HG02885 (cell line): ENCODE data around the gene ARSI.

Experiments used
- ATAC-seq: cut with Tn5 transposase; IDR thresholded peaks from one replicate; pipeline ENCODE4 v1.9.1; 2021; ENCODE audit warnings: mild to moderate bottlenecking; ENCODE audit not compliant: unreplicated experiment, poor library complexity

The ARSI gene

GRCh38 chr5:150272531-150272930, 30.2 kb downstream of the ARSI start:
- ATAC-seq, result no peak

- no peak for ATAC-seq
Measured at GRCh38 chr5:150271923-150272322, 30.8 kb downstream of the ARSI start.

- ATAC-seq, result no peak
Measured at GRCh38 chr5:150271296-150271692, 31.4 kb downstream of the ARSI start.

- ATAC-seq, result no peak
Measured at GRCh38 chr5:150270541-150271295, 32.0 kb downstream of the ARSI start.

- ATAC-seq, result no peak
Measured at GRCh38 chr5:150266871-150267291, 35.8 kb downstream of the ARSI start.

GRCh38 chr5:150265870-150266383, 36.8 kb downstream of the ARSI start:
- ATAC-seq, result no peak

GRCh38 chr5:150264667-150265603, 37.8 kb downstream of the ARSI start:
- no peak for ATAC-seq

GRCh38 chr5:150263801-150264621, 38.7 kb downstream of the ARSI start:
- ATAC-seq, result no peak

GRCh38 chr5:150263375-150263775, 39.3 kb downstream of the ARSI start:
- ATAC-seq, result no peak

- ATAC-seq, result no peak
Measured at GRCh38 chr5:150262502-150262901, 40.2 kb downstream of the ARSI start.

GRCh38 chr5:150261231-150261630, 41.5 kb downstream of the ARSI start:
- no peak for ATAC-seq

GRCh38 chr5:150258130-150258529, 44.6 kb downstream of the ARSI start:
- peak; percentile 60 for ATAC-seq

- ATAC-seq, result no peak
Measured at GRCh38 chr5:150257424-150257823, 45.3 kb downstream of the ARSI start.

GRCh38 chr5:150256410-150257064, 46.2 kb downstream of the ARSI start:
- no peak for ATAC-seq

- no peak for ATAC-seq
Measured at GRCh38 chr5:150255659-150256409, 46.9 kb downstream of the ARSI start.

- ATAC-seq, result no peak
Measured at GRCh38 chr5:150254774-150255173, 47.9 kb downstream of the ARSI start.

- ATAC-seq, result no peak
Measured at GRCh38 chr5:150254363-150254762, 48.3 kb downstream of the ARSI start.

- no peak for ATAC-seq
Measured at GRCh38 chr5:150253416-150254208, 49.1 kb downstream of the ARSI start.
